HG02840 (cell line): Measurements from ENCODE around the gene MYEOV.

Experiments used
- ATAC-seq: cut with Tn5 transposase; IDR thresholded peaks from one replicate; pipeline ENCODE4 v1.9.1; 2021; ENCODE audit warnings: mild to moderate bottlenecking, moderate library complexity, moderate number of reproducible peaks; ENCODE audit not compliant: unreplicated experiment, low FRiP score

The MYEOV gene

GRCh38 chr11:69300120-69301060, 6.4 kb downstream of the MYEOV start:
- no peak for ATAC-seq

DNA sequence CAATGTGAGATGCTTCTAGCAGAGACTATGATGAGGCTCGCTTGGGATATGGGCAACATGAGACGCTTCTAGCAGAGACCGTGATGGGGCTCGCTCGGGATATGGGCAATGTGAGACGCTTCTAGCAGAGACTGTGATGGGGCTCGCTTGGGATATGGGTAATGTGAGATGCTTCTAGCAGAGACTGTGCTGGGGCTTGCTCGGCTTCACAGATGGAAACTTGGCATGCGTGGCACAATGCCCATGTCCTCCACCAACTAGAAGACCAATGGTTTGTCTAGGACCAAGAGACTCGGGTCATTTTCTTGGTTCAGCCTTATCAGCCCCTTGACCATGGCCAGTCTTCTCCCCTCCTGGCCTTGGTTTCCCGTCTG, 7.1 kb downstream of the MYEOV start:
- ATAC-seq: no peak

DNA sequence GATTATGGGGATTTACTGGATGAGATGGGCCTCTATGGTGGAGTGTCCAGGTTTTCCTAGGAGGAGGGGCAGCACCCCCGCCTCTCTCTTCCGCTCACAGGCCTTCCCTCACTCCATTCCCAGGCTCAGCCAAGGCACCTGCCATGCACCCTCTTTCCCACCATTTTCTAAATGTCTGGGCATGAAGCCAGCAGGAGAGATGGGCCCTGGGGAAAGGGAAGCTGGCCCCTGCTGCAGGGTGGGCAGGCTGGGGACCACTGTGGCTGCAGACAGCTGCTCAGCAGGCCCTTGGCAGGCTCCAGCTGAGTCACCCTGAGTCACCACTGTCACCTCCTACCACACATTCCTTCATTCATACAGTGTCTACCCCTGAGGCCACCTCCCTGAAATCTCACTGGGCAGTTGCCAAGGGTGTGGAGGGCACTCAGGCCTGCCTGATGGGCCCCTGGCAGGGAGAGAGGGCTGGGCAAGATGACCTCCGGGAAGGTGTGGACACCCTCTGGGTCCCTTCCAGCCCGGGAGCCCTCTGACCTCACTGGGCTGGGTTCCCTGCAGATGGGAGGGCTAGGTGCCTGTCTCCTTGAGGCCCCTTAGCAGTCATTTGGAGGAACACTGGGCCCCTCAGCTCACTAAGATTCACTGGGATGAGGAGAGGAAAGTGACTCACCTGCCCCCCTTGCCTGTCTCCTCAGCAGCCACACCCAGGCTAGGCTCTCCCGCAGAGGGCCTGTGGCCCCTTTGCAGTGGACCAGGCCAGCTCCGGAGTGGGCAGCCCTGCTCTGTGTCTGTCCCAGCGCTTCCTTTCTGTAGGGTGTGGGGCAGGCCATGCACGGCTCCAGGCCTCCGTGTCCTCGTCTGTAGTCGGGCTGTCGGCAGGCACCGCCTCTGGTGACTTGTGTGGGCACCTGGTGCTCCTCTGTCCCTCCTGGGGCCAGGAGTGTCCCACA, 7.8 kb downstream of the MYEOV start:
- no peak for ATAC-seq

DNA sequence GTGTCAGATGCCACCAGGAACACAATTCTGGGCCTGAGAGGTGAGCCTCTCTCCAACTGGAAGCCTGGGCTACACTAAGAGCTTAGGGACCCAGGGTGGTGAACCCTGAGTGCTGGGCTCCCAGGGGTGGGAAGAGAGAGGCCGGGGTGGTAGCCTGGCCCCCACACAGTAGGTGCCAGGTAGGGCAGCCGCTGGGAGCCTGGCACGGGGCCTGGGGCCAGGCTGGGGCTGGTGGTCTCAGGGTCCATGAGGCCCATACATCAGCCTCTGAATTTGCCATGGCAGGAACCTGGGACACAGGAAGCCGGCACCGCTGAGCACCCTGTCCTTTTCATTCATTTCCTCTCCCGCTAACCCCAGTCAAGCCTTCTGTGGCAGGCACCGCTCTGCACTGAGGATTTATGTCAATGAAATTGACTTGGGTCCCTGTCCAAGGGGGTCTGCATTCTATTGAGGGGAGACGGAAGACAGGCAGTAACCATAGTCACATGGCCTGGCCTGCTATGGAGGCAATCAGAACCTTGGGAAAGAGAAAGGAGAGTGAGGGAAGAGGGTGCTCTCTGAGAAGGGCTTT, 8.6 kb downstream of the MYEOV start:
- ATAC-seq: no peak

- no peak for ATAC-seq
Measured at GRCh38 chr11:69303427-69303826, 9.5 kb downstream of the MYEOV start.

GRCh38 chr11:69304258-69304657, 10.3 kb downstream of the MYEOV start:
- no peak for ATAC-seq

DNA sequence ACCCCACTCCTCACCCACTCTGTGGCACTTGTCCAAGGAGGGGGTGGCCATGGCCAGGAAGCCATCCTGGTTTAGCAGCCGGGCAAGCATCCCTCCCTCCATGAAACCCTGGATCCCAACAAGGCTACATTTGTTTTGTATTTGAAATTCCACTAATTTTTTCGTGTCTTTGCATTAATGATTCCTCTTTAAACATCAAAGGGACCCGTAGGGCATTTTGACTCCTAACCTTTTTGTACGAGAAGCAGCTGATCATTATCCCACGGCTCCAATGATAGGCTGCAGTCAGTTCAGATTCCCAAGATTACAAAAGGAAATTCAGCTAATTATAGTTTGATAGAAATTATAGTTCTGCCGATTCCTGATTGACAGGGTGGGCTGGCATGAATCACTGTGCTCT, 10.7 kb downstream of the MYEOV start:
- no peak for ATAC-seq

DNA sequence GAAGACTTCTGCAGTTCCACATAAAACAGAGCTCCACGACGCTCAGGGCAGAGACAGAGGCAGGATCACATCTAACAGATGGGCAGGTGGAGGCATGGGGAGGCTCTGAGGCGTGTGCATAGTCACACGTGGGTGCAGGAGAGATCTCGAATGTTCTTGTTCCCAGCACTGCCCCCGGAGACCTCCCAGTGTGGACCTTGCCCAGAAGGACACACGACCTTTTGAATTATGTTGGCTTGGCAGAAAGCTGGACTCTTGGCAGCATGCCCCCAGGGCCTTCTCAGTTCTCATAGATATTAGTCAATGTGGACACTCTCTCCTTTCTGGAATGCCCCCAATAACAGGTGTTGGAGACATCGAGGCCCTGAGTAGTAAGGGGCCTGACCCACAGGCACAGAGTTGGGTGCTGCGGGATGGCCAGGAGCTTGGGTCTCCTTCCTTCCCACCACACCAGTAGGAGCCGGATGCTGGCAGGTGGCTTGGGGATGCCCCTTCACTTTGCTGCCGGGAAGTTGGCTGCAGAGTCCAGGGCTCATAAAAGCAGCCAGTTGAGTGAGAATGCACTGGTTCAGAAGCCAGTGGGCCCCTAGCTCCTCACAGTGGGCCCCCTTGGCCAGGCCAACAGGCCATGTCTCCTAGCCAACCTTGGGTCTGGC, 12.1 kb downstream of the MYEOV start:
- ATAC-seq: no peak

DNA sequence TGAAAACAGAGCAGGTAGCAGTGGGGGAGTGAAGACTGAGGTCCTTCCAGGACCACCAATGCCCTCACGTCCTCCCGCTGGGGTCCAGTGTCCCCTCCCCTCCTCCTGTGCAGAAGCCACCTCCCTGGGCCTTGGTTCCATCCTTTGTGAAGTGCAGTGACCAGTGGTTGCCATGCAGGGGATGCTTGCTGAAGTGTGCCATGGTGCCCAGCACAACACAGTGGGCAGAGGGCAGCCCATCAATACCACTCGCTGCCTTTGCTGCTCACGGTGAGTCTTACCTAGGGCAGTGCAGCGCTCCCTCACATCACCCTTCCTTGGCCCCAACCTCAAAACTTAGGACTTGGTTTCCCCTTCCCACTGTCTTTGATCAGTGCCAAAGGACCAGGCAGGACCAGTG, 12.9 kb downstream of the MYEOV start:
- no peak for ATAC-seq

GRCh38 chr11:69307421-69307820, 13.5 kb downstream of the MYEOV start:
- ATAC-seq: no peak

GRCh38 chr11:69307871-69308431, 14.0 kb downstream of the MYEOV start:
- ATAC-seq: no peak

DNA sequence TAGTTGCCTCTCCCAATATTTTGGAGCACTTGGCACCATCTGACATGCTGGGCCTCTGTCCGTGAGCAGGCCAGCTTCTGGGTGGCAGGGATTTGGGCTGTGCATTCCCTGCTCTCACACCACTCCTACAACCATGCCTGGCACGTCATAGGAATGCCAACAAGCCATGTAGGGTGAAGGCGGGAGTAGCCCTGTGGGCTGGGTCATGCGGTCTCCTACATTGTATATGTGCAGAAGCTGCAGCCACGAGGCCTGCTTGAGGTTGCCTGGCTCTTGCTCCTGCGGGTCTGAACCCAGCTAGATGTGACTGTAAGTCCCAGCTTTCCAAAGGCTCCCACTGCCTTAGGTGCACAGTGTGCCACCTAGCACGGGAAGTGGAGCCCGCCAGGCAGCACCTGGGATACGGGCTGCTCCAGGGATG, 14.5 kb downstream of the MYEOV start:
- no peak for ATAC-seq

- no peak for ATAC-seq
Measured at GRCh38 chr11:69308936-69309615, 15.1 kb downstream of the MYEOV start.

DNA sequence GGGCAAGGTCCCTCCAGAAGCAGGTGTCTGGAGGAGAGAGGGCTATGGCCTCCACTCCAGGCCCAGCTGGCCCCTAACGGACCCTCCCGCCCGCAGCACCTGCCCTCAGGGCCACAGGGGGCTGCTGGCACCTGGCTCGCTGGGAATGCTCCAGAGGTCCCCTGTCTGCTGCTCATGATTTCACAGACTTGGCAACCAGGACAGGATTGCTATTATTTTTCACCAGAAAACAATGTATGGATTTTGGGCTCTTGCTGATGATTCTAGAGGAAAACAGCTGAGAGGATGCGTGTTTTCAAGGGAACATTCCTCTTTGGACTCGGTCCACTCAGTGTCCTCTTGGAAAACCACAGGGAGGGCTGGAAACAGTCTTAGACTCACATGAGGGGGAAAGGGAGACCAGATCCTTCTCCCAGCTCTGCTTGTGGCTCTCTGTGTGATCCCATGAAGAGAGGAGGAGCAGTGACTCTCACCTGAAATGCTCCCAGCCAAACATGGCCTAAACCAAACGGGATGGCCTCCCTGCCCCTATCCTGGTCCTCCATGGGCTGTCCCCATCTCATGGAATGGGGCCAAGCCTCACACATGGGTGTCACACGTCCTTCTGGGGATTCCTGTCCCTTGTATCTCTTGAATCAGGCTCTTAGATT, 15.8 kb downstream of the MYEOV start:
- no peak for ATAC-seq

DNA sequence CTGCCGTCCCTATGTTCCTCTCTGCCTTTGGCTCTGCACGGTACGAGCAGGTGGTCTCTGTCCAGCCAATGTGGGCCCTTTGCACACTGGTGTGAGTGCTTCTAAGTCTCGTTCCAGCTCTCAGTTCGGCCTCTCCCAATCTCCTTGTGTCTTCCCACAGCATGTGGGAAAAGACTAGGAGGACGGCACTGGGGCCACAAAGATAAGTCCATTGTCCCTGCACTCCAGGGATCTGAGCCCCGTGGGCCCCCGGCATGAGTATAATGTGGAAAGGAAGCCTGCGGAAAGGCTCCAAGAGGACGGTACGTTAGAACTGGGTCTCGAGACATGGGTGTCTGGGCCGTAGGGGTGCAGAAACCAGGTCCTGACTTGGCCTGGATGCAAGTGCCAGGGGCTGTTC, 16.4 kb downstream of the MYEOV start:
- ATAC-seq: no peak

- no peak for ATAC-seq
Measured at GRCh38 chr11:69310934-69311766, 17.2 kb downstream of the MYEOV start.

- ATAC-seq: no peak
Measured at GRCh38 chr11:69311767-69312385, 17.9 kb downstream of the MYEOV start.
